Endothelial cell of umbilical vein (primary cell): ENCODE data around the gene FSCB. TPM values are rescaled to one million over a fixed set of nuclear protein-coding genes. Genes with fewer than 3 reads are reported as not detected.

Experiments
- BruUV-seq: library from RNA; stranded (reverse); fragments of 400-500 nt; replicated peaks from 2 replicates; lab custom pipeline; 2021; lab: Mats Ljungman, UMichigan
- CTCF ChIA-PET: fragments of 300-600, 350-600 bp; sonication (Branson Sonifier 250); formaldehyde crosslinking; loops from one replicate; lab custom pipeline; 2021; ENCODE audit warnings: antibody characterized with exemption, inconsistent platforms; lab: Charles Lee
- POLR2A ChIA-PET: fragments of 300-600, 350-600 bp; sonication (Branson Sonifier 250); formaldehyde crosslinking; loops from one replicate; lab custom pipeline; 2021; ENCODE audit warnings: antibody characterized with exemption, inconsistent platforms; lab: Charles Lee
- DNase-seq: peaks from one replicate; pipeline ENCODE4 v3.0.0-alpha.2; 2011; ENCODE audit warnings: low read depth, low spot score
- FAIRE-seq: peaks from 2 replicates; lab custom pipeline; 2011; peaks lifted over from hg19 to GRCh38; lab: Jason Lieb, UNC
- H2AFZ ChIP-seq: 2 replicates; pipeline ENCODE4 v1.6.0; 2012; ENCODE audit warnings: low read depth, low read length, control low read depth, inconsistent platforms
- H3K27ac ChIP-seq: 2 replicates; pipeline ENCODE4 v1.5.1; 2011; ENCODE audit warnings: low read depth, mild to moderate bottlenecking, control low read depth, low read length, moderate library complexity; ENCODE audit not compliant: insufficient read depth
- H3K27me3 ChIP-seq, 2 experiments: 2 replicates each; pipeline versions ENCODE4 v1.6.0 to v1.6.1; 2011; ENCODE audit warnings: low read length in 2 of 2, mixed read lengths in 1 of 2; ENCODE audit not compliant: control insufficient read depth in 2 of 2, insufficient read depth in 2 of 2
- H3K36me3 ChIP-seq, 2 experiments: 2 replicates in 1 of 2; 3 replicates in 1 of 2; pipeline ENCODE4 v1.5.1; 2011; ENCODE audit warnings: low read length in 2 of 2, mild to moderate bottlenecking in 1 of 2, moderate library complexity in 1 of 2; ENCODE audit not compliant: control insufficient read depth in 2 of 2, insufficient read depth in 2 of 2; ENCODE audit errors: extremely low read depth in 1 of 2
- H3K4me1 ChIP-seq: 3 replicates; pipeline ENCODE4 v1.5.1; 2011; ENCODE audit warnings: mild to moderate bottlenecking, low read length; ENCODE audit not compliant: control insufficient read depth, insufficient read depth; ENCODE audit errors: extremely low read depth
- H3K4me2 ChIP-seq: 2 replicates; pipeline ENCODE4 v1.6.1; 2011; ENCODE audit warnings: low read length, control low read depth, mixed read lengths; ENCODE audit not compliant: insufficient read depth
- H3K4me3 ChIP-seq, 3 experiments: fragments of 200-600 bp in 1 of 3; sonication (generic), shearing (Covaris generic) in 1 of 3; replicated peaks in 1 of 3; 2 replicates each; pipeline ENCODE4 v1.5.1; 2011 to 2016; ENCODE audit warnings: control low read depth in 3 of 3, low read length in 3 of 3, mild to moderate bottlenecking in 2 of 3, inconsistent platforms in 1 of 3, low read depth in 1 of 3, moderate library complexity in 1 of 3; ENCODE audit not compliant: insufficient read depth in 1 of 3
- H3K79me2 ChIP-seq: 2 replicates; pipeline ENCODE4 v1.6.0; 2012; ENCODE audit warnings: low read length, inconsistent platforms; ENCODE audit not compliant: control insufficient read depth, insufficient read depth
- H3K9ac ChIP-seq: replicated peaks from 2 replicates; pipeline ENCODE3; 2011; ENCODE audit warnings: low read length, control low read depth; ENCODE audit not compliant: insufficient read depth; ENCODE audit errors: extremely low read depth
- H3K9me1 ChIP-seq: replicated peaks from 3 replicates; pipeline ENCODE4 v1.6.0; 2011; ENCODE audit warnings: mild to moderate bottlenecking, low read length; ENCODE audit not compliant: control insufficient read depth, insufficient read depth; ENCODE audit errors: extremely low read depth
- H3K9me3 ChIP-seq: replicated peaks from 2 replicates; pipeline ENCODE4 v1.5.1; 2012; ENCODE audit warnings: low read length, inconsistent platforms; ENCODE audit not compliant: control insufficient read depth, insufficient read depth
- H4K20me1 ChIP-seq: replicated peaks from 2 replicates; pipeline ENCODE3; 2011; ENCODE audit warnings: mild to moderate bottlenecking, low read length; ENCODE audit not compliant: control insufficient read depth, insufficient read depth; ENCODE audit errors: extremely low read depth
- CTCF ChIP-seq, 2 donors: IDR thresholded peaks; 1 replicate in 1 of 2; 2 replicates in 1 of 2; pipeline ENCODE4 v1.5.1; 2011; ENCODE audit warnings: low read length in 2 of 2, mild to moderate bottlenecking in 2 of 2, moderate library complexity in 2 of 2, control low read depth in 1 of 2, inconsistent platforms in 1 of 2, low read depth in 1 of 2; ENCODE audit not compliant: insufficient read depth in 1 of 2; ENCODE audit errors: extremely low read depth in 1 of 2
- EZH2 ChIP-seq: IDR thresholded peaks from 2 replicates; pipeline ENCODE4 v1.6.1; 2012; ENCODE audit warnings: borderline replicate concordance, low read depth, mild to moderate bottlenecking, moderate library complexity, low read length, inconsistent platforms; ENCODE audit not compliant: severe bottlenecking
- FOS ChIP-seq: IDR thresholded peaks from 2 replicates; pipeline ENCODE4 v1.6.1; 2011; ENCODE audit warnings: mild to moderate bottlenecking, low read length, moderate library complexity, borderline replicate concordance; ENCODE audit not compliant: insufficient read depth
- GATA2 ChIP-seq: IDR thresholded peaks from 2 replicates; pipeline ENCODE4 v1.7.0; 2011; ENCODE audit warnings: low read depth, mild to moderate bottlenecking, moderate library complexity, mixed read lengths, low read length; ENCODE audit not compliant: insufficient read length, insufficient read depth
- JUN ChIP-seq: IDR thresholded peaks from 2 replicates; pipeline ENCODE4 v1.6.1; 2011; ENCODE audit warnings: borderline replicate concordance, low read depth; ENCODE audit not compliant: insufficient read length, insufficient read depth
- MYC ChIP-seq: IDR thresholded peaks from one replicate; pipeline ENCODE4 v1.6.1; 2011; ENCODE audit warnings: mild to moderate bottlenecking, low read depth, low read length
- POLR2A ChIP-seq: IDR thresholded peaks from 2 replicates; pipeline ENCODE4 v1.6.1; 2012; ENCODE audit warnings: low read depth, mild to moderate bottlenecking, control low read depth, low read length
- POLR2AphosphoS5 ChIP-seq: IDR thresholded peaks from 2 replicates; pipeline ENCODE4 v1.6.1; 2012; ENCODE audit warnings: low read depth, mild to moderate bottlenecking, control low read depth, low read length, moderate library complexity; ENCODE audit not compliant: insufficient read depth
- dilution Hi-C: fragments of 300-500 bp; cut with MboI; formaldehyde crosslinking; loops from one replicate; pipeline ENCODE4 v1.15.0; 2019; ENCODE audit warnings: low sequenced_read_pairs; ENCODE audit not compliant: extremely low pct_ligation_motif_present
- intact Hi-C: fragments of 100-400 bp; cut with micrococcal nuclease; formaldehyde crosslinking; loops from one replicate; pipeline ENCODE4 v1.10.0; 2022
- polyA plus RNA-seq, 4 experiments: library from polyadenylated mRNA; depleted of rRNA in 3 of 4; stranded (reverse) in 3 of 4; unstranded in 1 of 4; fragments of >200 nt; gene quantifications; 2 replicates each; pipeline versions ENCODE4 v1.2.1 to v1.2.3, GENCODE V29; 2011 to 2012; ENCODE audit warnings: missing spikeins in 1 of 4
- total RNA-seq: library from RNA; stranded (reverse); gene quantifications from 2 replicates; pipeline ENCODE4 v1.2.3, GENCODE V29; 2021
- TF ChIP-seq, protein P1 (sequence below): IDR thresholded peaks from 2 replicates; pipeline ENCODE4 v1.6.1; 2011; ENCODE audit not compliant: insufficient read depth, insufficient read length

FSCB gene
- total and polyA plus RNA-seq, 2 donors (not counting 3 experiments of a cell fraction or from before 2014, with no cell fraction given): not detected

- H3K9me1 ChIP-seq: no peaks in the 10 kb centered on the region
- dilution Hi-C loops: no loop called here
- CTCF ChIA-PET: no interaction called here
These were observed 21.9 kb upstream of the FSCB start for GRCh38 chr14:44529026-44529425.

More at GRCh38 chr14:44529026-44529425, 21.9 kb upstream of the FSCB start:
- Histone ChIP-seq H3K9me3 (no peaks in the 10 kb centered on the region), H3K27ac (no peak overlapping the region), H3K9ac (no peak overlapping the region), H3K4me3 (no peak overlapping the region), H3K79me2 (no peaks in the 10 kb centered on the region), H3K4me1 (no peaks in the 10 kb centered on the region), H4K20me1 (no peaks in the 10 kb centered on the region), H2AFZ (no peak overlapping the region), H3K4me2 (no peak overlapping the region), H3K27me3 (no peaks in the 10 kb centered on the region), H3K36me3 (no peaks in the 10 kb centered on the region)
- POLR2A ChIA-PET: no interaction called here
- no peak for TF ChIP-seq POLR2A
- TF ChIP-seq EZH2: no peak
- TF ChIP-seq JUN: no peak
- no peak for TF ChIP-seq MYC
- no peak for TF ChIP-seq POLR2AphosphoS5
- TF ChIP-seq FOS: no peak
- TF ChIP-seq, protein P1, sequence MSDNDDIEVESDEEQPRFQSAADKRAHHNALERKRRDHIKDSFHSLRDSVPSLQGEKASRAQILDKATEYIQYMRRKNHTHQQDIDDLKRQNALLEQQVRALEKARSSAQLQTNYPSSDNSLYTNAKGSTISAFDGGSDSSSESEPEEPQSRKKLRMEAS: no peak
- no peak for TF ChIP-seq CTCF (IDR thresholded peaks at IDR 0.05; ENCODE audit: extremely low read depth in 1 of 2, insufficient read depth in 1 of 2, low read depth in 1 of 2, low read length in 2 of 2)
- no peak for TF ChIP-seq GATA2
- BruUV-seq: no TSS peak
- FAIRE-seq (no peak), DNase-seq (no peak)
- intact Hi-C loops: no loop called here
